ENCODE measurements around the gene BASP1. TPM values are rescaled to one million over a fixed set of nuclear protein-coding genes. Genes with fewer than 3 reads are reported as not detected.

Gene BASP1
- total and polyA plus RNA-seq, 12 donors = 7.0 to 24.9 (median 12.7) TPM

- TF ChIP-seq CTCF (IDR thresholded peaks at IDR 0.05) (no peak), POLR2A (IDR thresholded peaks at IDR 0.05) (no peak)
- no peak overlapping the region for H3K27ac ChIP-seq
- H3K36me3 ChIP-seq (replicated peaks in 1 of 2) = no peaks in the 10 kb centered on the region
- WGBS, 4 donors = 79 to 92% (median 88%) methylated on average over 7 of the region's 7 CpGs
- intact Hi-C loops (cut with DNase I) = no loop called here
- H3K9me3 ChIP-seq (replicated peaks in 1 of 3) = no peaks in the 10 kb centered on the region
- no peaks in the 10 kb centered on the region for H3K27me3 ChIP-seq
- peaks cover 7 to 9% of the 10 kb centered on the region in 2 donors for H3K4me1 ChIP-seq (replicated peaks in 1 of 2)
- H3K4me3 ChIP-seq = no peak overlapping the region
- no peak for DNase-seq
These were observed 30.2 kb upstream of the BASP1 start for GRCh38 chr5:17187011-17187785.

DNA sequence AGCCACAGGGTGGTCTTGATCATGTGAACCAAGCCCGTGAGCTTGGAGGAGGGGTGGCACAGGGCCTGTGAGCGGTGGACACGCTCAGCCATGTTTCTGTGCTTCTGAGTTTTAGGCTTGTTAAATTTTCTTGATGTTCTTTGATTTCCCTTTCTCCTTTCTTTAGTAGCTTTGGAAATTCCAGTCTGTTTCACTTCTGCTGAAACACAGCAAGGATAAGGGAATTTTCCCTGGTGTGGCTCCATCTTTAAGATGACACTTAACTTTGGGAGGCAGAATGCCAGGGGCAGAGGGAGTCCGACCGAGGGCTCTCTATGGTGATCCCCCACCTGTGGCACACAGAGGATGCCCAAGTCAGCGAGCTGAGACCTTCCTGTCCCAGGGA, 29.7 kb upstream of the BASP1 start:
- Histone ChIP-seq H3K27ac (no peak overlapping the region), H3K4me3 (no peak overlapping the region), H3K36me3 (replicated peaks in 1 of 2) (no peaks in the 10 kb centered on the region), H3K4me1 (replicated peaks in 1 of 2) (peaks cover 7 to 9% of the 10 kb centered on the region in 2 donors), H3K27me3 (no peaks in the 10 kb centered on the region), H3K9me3 (replicated peaks in 1 of 3) (no peaks in the 10 kb centered on the region)
- DNase-seq = no peak
- intact Hi-C loops (cut with DNase I) = no loop called here
- 90 to 98% (median 93%) methylated on average over 6 of the region's 6 CpGs for WGBS, 4 donors
- TF ChIP-seq POLR2A (IDR thresholded peaks at IDR 0.05) (no peak), CTCF (IDR thresholded peaks at IDR 0.05) (no peak)

DNA sequence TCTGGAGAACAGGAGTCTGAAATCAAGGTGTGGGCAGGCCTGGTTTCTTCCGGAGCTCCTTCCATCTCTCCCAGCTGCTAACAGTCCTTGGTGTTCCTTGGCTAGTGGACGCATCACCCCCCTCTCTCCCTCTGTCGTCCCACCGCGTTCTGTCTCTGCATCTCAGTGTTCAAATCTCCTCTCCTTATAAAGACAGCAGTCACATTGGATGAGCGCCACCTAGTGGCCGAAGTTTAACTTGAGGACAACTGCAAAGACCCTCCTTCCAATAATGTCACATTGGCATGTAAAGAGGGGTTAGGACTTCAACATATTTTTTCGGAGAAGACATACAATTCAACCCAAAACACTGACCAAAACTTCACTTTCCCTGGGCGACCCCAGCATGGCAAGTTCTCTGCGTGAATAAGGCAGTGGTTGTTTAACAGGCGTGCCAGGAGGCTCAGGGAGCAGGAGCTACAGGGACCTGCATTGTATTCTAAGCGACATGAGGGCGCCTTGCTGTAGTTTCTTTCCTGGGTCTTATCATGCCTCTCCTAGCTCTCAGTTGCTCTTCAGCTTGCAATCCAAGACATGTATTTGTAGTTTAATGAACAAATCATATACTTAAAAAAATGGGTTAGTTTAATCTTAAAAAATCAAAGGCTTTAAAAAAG, 27.9 kb upstream of the BASP1 start:
- WGBS, 4 donors = 27 to 34% (median 31%) methylated on average over 13 of the region's 13 CpGs
- TF ChIP-seq CTCF (IDR thresholded peaks at IDR 0.05) (peak; percentile 42 to 82 (median 70)), POLR2A (IDR thresholded peaks at IDR 0.05) (no peak)
- peak; percentile 39 to 86 (median 71) for DNase-seq

DNA sequence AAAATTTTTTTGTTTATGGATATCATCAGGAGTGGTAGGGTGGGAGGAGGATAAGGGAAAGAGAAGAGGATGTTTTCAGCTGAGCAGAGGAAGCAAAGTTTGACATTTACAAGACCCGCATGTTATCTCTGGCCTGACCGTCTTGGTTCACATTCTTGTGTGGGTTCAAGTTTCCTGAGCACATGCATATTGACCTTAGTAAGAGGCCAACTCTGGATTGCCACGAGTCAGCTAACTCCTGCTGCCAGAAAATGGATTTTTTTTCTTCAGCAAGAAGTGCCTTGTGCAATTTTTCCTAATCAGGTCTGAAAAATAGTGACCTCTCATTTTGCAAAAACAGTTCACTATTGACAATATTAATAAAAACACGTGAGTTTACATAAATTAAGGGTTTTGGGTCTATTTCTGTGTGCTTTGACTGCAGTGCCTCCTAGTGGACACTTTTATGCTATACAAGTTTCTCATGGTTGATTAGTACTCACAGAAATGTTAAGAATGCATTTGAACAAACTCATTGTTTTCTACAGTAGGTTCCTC, 27.1 kb upstream of the BASP1 start:
- intact Hi-C loops (cut with DNase I) = loop anchor here in 1 of 2 donors (5.0 kb wide), 1 partner anchor 398 kb away; no protein-coding TSS in a partner anchor
- H3K4me1 ChIP-seq (replicated peaks in 1 of 2) = peaks cover 7 to 9% of the 10 kb centered on the region in 2 donors
- peak overlapping the region in 1 of 5 donors; percentile 37 for H3K27ac ChIP-seq
- TF ChIP-seq POLR2A (IDR thresholded peaks at IDR 0.05) (no peak), CTCF (IDR thresholded peaks at IDR 0.05) (peak; percentile 75 to 85 (median 82))
- H3K36me3 ChIP-seq (replicated peaks in 1 of 2) = no peaks in the 10 kb centered on the region
- 1 to 3% (median 1%) methylated on average over 4 of the region's 4 CpGs for WGBS, 4 donors
- peak in 6 of 7 donors; percentile 19 to 65 (median 36) for DNase-seq
- H3K4me3 ChIP-seq = no peak overlapping the region
- no peaks in the 10 kb centered on the region for H3K9me3 ChIP-seq (replicated peaks in 1 of 3)
- H3K27me3 ChIP-seq = no peaks in the 10 kb centered on the region

More for the DNA sequence above, 27.9 kb upstream of the BASP1 start:
- no peaks in the 10 kb centered on the region for H3K36me3 ChIP-seq (replicated peaks in 1 of 2)
- no peaks in the 10 kb centered on the region for H3K9me3 ChIP-seq (replicated peaks in 1 of 3)
- H3K4me3 ChIP-seq = no peak overlapping the region
- H3K4me1 ChIP-seq (replicated peaks in 1 of 2) = peaks cover 7 to 9% of the 10 kb centered on the region in 2 donors
- H3K27me3 ChIP-seq = no peaks in the 10 kb centered on the region
- intact Hi-C loops (cut with DNase I) = loop anchor here in 1 of 2 donors (5.0 kb wide), 1 partner anchor 397 kb away; no protein-coding TSS in a partner anchor
- peak overlapping the region in 1 of 5 donors; percentile 37 for H3K27ac ChIP-seq
